ENCODE results near the gene CSH1.

Gene CSH1

GRCh38 chr17:63855185-63855584 is 41.2 kb downstream of the CSH1 start:
- no peak for DNase-seq

GRCh38 chr17:63854709-63855108 is 41.7 kb downstream of the CSH1 start:
- DNase-seq: no peak

- peak; percentile 43 for DNase-seq
Measured at GRCh38 chr17:63853260-63853659, 43.1 kb downstream of the CSH1 start.

DNA sequence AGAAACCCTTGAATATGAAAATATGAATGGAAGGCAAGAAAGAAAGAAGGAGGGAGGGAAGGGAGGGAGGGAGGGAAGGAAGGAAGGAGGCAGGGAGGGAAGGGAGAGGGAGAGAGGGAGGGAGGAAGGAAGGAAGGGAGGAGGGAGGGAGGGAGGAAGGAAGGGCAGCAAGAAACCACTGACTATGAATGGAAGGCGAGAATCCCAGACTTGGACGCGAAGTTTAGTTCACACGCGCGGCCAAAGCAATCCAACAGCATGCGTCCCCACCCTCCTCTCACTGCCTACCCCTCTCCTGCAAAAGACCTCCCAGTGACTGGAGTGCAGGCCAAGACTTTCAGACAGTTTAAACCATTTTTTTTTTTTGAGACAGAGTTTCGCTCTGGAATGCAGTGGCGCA is 46.0 kb downstream of the CSH1 start:
- no peak for DNase-seq

DNA sequence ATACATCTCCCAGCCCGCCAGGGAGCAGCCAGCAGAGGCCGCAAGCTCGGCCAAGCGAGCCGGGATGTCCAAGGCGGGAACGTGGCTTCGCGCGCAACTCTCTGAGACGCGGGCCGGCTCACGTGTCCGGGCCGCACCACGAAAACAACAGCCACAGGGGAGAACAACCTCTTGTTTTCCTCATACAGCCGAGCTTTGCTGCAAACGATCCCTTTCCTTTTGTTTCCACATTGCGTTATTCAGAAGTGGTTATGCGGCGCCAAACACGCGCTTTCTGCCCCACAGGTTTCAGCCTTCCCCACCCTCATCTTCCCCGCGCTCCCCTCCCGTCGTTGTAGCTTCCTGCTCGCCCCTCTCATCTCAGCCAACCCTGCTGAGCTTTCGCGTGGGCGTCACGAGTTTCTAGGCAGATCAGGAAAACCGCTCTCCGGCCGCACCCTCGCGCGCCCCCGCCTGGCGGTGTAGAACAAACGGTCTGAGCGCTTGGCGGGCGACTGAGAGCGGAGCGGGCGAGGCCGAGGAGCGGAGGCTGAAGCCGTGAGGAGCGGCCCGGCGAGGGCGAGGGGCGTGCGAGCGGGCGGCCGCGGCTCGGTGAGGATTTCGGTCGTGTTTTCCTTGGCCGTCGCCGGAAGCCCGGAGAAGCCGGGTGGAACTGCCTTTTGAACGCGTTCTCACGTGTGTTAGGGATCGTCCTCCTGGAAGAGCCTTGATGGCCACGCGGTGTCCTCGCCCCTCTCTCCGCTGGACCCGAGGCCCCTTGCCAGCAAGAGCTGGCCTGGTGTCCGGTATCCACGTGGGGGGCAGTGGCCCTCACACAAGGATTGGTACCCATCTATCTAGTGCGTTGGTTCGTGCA is 47.3 kb downstream of the CSH1 start:
- no peak for DNase-seq

DNA sequence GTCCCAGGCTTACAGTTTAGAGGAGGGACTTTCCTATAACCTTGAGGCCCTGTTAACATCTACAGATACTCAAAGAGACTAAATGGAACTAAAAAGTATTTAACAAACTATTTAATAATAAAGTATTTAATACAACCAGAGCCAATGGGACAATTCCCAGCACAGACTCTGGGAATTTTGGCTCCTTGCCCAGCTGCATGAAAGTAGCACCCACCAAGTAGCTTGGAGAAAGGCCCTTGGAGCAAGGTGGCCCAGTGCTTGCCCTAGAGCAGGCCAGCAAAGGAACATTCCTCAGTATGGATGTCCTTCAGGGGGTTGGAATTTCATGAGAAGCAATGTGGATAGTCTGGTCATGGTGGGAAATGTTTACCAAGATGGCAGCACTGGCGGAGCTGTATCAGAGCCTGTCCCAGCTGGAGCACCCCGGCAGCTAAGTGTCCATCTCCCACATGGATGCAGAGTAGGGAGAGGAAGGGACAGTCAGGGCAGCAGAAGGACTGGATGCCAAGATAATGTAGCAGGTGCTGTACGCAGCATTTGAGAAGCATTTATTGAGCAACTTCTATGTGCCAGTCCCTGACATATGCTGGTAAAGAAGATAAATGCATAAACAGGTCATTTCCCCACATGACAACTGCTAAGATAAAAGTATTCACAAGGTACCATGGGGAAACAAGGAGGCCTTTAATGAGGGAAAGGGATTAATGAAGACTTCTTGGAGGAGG is 48.7 kb downstream of the CSH1 start:
- no peak for DNase-seq

DNA sequence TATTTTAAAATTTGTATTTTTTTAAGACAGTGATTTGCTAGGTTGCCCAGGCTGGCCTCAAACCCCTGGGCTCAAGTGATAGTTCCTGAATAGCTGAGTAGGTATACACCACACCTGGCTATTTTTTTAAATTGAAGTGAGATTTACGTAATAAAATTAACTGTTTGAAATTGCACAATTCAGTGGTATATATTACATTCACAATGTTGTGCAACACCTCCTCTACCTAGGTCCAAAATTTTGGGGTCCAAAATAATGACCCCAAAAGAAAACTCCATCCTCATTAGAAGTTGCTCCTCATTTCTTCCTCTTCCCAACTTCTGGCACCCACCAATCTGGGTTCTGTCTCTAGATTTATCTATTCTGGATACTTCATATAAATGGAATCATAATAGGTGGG is 50.9 kb downstream of the CSH1 start:
- DNase-seq: no peak

All from NCI-H82 (cell line).